Measurements from ENCODE around the gene PLN. TPM values are rescaled to one million over a fixed set of nuclear protein-coding genes. Genes with fewer than 3 reads are reported as not detected.

PLN gene
- total RNA-seq, 1 donor, result not detected

DNA sequence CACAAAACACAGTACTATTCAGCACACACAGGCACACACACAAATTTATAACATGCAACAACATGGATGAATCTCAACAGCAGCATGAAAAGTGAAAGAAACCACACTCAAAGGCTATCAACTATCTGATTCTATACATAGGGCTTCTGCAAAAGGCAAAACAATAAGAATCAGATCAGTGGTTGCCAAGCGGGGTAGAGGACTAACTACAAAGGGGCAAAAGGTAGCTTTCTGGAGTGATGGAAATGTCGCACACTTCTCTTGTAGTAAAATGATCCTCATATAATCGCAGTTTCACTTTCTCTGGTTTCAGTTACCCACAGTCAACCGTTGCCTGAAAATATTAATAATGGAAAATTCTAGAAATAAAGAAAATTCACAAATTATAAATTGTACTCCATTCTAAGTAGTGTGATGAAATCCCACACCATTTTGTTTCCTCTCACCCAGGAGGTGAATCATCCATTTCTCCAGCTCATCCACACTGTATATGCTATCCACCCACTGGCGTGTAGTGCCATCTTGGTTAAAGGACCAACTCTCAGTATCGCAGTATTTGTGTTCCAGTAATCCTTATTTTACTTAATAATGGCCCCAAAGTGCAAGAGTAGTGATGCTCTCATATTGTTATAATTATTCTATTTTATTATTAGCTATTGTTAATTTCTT is 12.8 kb upstream of the PLN start:
- DNase-seq (ENCODE audit: low read depth in 2 of 3, low spot score in 2 of 3), result no peak

DNA sequence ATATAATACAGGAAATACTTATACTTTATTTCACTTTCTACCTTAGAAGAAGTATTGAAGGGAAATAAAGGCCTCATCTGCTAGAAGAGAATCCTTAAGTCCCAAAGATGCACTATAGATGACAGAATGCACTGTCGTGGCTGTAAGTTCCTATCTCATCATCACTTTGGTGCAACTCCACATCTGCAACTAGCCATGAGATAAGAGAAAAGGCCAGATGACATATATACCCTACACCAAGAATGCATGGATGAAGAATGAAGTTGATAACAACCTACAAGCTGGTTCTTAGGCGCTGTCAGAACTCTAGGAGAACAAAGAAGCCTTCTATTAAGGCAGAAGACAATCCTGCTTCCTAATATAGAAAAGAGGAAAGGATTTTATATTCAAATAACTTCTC is 11.6 kb upstream of the PLN start:
- no peak for DNase-seq (ENCODE audit: low read depth in 2 of 3, low spot score in 2 of 3)

DNA sequence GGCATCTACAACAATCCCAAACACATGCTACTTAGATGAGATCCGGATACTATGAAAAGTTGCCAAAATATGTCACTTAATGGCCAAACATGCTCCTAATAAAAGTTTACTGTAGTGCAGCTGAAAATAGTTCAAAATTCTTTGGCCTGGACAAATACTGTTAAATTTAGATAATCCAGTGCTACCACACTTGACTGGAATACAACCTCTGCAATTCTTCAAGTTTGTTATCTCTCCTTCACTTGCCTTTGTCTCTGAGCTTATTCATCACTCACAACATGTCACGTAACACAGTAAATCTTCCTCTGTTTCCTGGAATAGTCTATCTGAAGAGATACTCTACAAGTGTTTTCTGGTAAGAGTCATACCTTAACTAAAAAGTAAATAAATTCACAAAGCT is 10.5 kb upstream of the PLN start:
- no peak for DNase-seq (ENCODE audit: low read depth in 2 of 3, low spot score in 2 of 3)

DNA sequence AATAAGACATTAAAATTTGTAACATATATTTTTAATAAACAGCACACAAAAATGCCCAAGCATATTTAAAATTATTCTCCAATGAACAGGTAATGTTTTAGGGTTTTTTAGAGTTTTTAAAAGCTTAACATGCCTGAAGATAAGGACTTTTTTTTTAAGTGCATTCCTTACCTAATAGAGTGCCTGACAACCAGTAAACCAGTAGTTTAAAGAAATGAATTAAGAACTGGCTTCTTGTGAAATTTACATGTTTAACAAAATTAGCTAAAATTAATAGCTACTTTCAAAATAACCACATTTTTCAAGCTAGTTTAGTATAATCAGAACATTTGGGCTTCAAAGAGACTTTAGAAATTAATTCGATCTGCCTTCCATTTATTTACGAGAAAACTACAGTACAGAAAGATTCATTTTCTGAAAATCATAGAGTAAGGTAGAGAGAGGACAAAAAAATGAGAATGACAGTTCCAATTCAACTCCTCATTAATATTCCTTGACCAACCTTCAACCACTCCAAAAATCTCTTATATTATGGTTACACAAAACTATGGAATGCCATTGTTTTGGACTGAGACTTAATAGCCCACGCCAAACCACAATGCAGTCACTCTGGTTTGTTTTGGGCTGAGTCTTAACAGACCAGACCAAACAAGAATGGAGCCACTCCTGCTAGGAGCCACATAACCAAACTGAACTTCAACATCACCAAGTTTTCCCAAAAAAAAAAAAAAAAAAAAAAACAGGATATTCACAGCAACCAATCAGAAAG is 5.7 kb upstream of the PLN start:
- DNase-seq (ENCODE audit: low read depth in 2 of 3, low spot score in 2 of 3), result no peak

DNA sequence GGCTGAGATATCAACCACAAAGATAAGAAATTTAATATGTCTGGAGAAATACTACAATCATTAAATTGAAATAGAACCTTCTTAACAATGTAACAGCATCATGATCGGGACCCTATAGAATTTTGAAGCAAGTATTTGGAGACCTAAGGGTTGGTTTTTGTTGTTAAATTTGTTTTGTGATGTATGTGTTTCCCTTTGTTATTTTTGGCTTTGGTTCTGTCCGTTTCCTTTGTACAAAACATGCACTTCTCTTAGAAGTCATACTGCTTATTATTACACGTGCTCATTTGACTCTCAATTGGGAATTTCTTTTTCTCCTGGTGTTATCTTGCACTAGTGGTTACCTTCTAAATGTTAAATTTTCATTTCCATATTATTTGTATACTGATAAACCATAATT is 4.0 kb upstream of the PLN start:
- no peak for DNase-seq (ENCODE audit: low read depth in 2 of 3, low spot score in 2 of 3)

DNA sequence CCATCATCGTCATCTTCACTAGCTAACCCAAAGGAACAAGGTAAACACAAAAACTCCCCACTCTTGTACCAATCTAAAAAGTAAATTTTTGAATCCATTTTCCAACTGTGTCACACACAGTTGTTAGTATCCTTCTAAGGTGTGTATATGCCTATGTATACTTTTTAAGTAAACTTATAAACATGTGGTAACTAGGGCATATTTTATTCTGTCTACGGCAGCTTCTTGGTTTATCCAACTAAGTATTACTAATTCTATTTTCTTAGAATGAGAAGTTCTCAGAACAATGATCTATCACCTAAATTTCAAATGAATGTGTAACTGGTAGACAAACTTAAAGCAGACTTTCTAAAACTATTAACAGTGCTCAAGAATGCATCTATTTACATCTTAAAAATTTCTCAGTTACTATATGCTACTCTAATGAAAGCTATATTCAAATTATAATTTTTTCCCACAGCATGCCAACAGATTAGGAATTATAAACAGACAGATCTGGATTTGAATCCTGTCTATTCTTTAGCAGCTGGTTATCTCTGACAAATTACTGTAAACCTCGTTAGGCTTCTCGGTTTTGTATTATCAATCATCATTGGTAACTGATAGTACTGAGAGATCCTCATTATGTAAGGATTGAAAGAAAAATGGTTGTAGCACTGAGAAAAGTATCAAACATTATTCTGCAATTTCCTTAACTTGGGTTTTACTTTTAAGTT is 1.8 kb upstream of the PLN start:
- DNase-seq (ENCODE audit: low read depth in 2 of 3, low spot score in 2 of 3), result no peak

DNA sequence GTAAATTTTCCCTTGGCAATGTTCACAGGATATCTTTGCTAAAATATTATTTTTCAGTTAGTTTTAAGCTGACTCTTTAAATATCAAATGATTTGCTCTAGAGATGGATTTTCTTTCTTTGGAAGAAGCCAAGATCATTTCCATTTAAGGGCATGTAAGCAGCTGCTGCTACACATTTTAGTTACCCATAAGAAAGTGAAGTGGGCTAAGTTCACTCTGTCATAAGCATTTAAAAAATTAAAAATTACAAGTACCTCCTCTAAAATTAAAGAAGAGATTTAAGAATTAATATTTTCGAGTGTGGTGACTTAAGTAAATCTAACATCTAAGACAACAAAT is 1.2 kb upstream of the PLN start:
- DNase-seq (ENCODE audit: low read depth in 2 of 3, low spot score in 2 of 3), result no peak

DNA sequence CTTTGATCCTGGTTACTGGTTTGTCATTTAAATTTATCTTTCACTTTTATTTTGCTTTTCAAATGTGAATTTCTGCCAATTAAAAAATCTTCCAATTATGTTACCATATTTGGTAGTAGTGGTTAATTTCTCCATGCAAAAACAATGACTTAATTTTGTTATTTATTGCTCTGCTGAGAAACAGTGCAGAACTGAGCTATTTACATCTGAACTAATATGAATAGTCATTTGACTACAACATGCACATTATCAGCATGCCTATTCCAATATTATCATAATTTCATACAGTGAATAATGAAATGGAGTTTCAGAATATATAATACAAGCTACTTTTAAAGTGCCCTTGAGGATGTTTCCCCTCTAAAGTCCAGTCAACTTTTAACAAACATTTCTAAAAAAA is 517 bp downstream of the PLN start:
- no peak for DNase-seq (ENCODE audit: low read depth in 2 of 3, low spot score in 2 of 3)

DNA sequence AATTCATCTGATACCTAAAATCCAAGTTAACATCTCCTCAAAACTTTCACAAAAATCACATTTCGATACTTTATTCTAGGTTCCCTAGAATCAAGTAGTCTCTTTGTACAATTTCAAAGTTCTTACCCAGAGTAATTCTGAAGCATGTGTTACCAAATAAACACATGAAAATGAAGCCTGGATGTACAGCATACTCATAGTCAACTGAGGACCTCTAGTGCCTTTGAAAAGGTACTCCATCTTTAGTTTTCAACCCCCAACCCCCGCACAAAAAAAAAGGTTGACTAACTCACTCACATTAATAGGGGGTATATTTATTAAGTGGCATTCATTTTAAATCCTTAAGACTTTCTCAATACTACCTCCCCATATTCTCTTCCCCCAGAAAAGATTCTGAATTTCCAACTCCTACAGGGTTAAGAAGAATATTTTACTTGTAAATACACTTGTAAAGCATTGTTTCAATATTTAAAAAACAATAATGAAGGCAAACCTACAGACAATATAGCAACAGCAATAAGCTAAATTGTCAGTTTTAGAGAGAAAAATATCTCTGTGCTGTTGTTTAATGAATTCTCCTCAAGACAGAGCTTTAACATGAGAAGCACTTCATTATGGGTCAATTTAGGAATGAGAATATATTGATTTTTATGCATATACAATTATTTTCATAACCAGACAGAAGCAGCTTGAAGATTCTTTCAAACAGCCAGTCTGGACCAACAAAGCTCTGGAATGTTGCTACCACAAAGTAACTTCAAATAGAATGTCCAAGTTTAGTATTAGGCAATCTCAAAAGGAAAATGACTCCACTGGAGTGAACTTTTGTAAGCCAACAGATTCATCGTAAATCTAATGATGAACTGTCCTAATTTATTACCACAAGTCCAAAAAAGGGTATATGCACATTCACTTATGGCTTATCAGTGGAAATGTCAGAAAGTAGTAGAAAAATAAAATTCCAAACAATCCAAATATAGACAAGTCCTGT is 3.3 kb downstream of the PLN start:
- DNase-seq (ENCODE audit: low read depth in 2 of 3, low spot score in 2 of 3), result peak in 2 of 3 donors; percentile 39 to 65

DNA sequence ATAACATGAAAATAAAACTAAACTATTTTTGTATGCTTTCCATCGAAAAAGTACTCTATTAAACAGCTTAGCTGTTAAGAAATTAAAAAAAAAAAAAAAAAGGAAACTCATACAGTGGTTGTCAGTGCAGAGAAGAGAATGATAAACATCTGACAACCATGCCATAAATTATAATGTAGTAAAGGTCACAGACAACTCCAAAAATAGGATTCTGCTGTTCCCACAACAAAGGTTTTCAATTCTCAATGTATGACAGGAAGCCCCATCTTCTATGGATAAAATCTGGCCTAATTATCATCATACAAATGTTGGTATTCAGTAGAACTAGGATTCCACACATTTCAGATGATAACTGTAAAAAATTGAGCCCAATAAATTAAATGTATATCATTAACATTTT is 5.0 kb downstream of the PLN start:
- no peak for DNase-seq (ENCODE audit: low read depth in 2 of 3, low spot score in 2 of 3)

DNA sequence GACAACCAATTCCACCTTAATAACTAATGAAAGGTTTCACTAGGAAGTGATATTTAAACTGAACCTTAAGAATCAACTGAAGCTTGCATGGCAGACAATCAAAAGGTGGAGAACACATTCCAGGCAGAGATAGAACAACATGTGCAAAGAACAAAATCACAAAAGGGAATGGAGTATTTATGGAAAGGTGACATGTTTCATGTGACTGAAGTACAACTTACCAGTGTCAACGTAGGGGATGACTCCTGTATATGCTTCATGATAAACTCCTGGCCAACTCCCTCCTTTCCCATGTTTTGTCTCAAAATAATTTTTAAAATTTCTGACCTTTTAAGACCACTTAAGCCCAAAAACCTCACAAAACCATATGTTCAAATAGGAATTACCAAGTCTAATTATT is 6.6 kb downstream of the PLN start:
- no peak for DNase-seq (ENCODE audit: low read depth in 2 of 3, low spot score in 2 of 3)

DNA sequence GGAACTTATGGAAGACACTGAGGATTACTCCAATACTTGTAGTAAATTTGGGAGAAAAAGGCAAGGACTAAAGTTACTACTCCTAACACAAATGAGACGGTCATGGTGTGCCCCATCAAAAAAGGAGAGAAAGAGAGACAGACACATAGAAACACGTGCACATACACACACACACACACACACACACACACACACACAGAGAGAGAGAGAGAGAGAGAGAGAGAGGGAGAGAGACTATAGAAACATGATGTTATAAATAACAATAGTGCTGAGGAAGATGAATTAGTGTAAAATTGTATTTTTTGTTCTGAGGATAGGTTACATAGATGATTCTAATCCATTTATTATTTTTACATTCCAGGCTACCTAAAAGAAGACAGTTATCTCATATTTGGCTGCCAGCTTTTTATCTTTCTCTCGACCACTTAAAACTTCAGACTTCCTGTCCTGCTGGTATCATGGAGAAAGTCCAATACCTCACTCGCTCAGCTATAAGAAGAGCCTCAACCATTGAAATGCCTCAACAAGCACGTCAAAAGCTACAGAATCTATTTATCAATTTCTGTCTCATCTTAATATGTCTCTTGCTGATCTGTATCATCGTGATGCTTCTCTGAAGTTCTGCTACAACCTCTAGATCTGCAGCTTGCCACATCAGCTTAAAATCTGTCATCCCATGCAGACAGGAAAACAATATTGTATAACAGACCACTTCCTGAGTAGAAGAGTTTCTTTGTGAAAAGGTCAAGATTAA is 10.5 kb downstream of the PLN start:
- peak; percentile 19 to 49 (median 23) for DNase-seq (ENCODE audit: low read depth in 2 of 3, low spot score in 2 of 3)

DNA sequence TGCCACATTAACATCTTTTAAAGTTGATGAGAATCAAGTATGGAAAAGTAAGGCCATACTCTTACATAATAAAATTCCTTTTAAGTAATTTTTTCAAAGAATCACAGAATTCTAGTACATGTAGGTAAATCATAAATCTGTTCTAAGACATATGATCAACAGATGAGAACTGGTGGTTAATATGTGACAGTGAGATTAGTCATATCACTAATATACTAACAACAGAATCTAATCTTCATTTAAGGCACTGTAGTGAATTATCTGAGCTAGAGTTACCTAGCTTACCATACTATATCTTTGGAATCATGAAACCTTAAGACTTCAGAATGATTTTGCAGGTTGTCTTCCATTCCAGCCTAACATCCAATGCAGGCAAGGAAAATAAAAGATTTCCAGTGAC is 11.6 kb downstream of the PLN start:
- DNase-seq (ENCODE audit: low read depth in 2 of 3, low spot score in 2 of 3), result no peak

DNA sequence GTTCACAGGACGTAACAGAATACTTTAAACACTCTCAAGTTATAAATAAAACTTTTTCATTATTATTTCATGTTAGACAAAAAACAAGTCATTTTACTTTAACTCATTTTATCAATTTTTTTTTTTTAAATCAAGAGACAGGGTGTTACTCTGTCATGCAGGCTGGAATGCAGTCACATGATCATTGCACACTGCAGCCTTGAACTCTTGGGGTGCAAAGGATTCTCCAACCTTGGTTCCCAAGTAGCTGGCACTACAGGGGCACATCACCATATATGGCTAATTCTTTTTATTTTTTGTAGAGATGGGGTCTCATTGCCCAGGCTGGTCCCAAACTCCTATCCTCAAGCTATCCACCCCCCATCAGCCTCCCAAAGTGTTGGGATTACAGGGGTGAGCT is 14.2 kb downstream of the PLN start:
- no peak for DNase-seq (ENCODE audit: low read depth in 2 of 3, low spot score in 2 of 3)

DNA sequence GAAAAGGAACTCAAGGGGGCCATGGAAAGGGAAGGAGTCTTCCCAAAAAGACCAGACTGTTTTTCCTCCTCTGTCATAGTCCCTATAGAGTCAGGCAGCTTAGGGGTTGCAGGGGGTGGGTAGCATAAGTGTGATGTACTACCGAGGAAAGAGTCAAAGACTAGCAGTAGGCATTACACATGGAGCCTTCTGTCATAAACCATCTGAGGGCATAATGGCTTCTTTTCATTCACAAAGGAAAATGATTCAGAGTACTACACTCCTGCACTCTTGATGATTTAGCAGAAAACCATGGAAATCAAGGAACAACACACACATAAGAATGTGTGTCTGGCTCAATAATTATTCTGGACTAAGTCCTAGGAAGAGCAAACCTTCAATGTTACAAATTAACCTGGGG is 14.9 kb downstream of the PLN start:
- DNase-seq (ENCODE audit: low read depth in 2 of 3, low spot score in 2 of 3), result no peak

DNA sequence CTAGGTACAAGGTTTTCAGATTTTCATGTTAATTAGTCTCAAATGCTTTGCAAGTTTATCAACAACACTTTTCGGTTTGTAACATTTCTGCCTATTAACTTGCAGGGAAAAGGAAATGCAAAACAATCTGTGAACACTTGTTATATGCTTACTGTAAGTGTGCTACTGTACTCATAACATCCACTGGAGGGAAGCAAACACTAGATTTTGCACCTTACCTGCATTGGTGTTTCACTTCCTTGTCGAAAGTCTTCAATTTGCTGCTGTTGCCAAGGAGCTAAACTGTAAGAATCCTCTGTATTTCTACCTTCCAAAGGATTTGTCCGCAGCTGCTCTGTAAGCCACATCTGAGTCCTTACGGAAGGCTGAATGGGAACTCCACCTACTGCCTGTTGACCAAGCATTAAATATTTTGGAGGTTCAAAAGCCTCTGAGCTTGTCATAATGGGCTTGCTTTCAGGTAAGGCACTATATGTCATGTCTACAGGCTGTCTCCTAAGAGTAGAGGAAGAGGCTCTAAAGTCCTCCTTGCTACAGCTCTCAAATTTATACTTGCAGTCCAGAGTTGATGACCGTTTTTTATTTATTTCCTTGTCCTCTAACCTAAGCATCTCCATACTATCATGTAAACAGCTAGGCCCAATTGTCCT is 17.3 kb downstream of the PLN start:
- DNase-seq (ENCODE audit: low read depth in 2 of 3, low spot score in 2 of 3), result peak; percentile 23 to 72 (median 29)

DNA sequence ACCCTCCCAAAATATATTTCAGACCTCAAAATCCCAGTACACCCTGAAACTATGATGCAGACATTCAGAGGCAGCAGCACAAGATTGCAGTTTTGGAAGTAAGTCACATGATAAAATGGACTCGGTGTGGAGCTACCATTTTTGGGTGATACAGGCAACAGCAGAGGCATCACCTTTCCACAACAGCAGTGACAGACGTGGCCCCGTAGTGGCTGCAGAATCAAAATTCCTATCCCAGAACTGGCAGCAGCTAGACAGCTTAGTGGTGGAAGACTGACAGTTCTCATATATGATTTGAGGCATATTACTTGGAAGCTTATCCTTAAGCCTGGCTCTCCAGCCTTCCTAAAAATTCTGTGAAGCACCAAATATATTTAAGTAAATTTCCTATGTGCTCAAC is 19.9 kb downstream of the PLN start:
- no peak for DNase-seq (ENCODE audit: low read depth in 2 of 3, low spot score in 2 of 3)

DNA sequence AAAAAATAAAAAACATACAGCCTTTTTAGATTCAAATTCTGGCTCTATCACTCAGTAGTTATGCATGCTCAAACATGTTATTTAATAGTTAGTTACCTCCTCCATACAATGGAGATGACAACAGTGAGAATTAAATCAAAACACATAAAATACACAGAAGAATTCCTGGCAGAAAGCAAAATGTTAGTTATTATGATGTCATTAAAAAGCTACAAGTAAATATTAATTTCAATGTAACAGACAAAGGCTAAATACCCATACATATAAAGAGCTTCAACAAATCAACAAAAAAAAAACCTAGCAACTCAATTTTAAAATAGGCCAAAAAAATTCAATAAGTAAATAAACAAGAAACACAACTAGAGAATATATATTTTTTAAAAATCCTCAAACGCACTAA is 21.4 kb downstream of the PLN start:
- DNase-seq (ENCODE audit: low read depth in 2 of 3, low spot score in 2 of 3), result no peak

DNA sequence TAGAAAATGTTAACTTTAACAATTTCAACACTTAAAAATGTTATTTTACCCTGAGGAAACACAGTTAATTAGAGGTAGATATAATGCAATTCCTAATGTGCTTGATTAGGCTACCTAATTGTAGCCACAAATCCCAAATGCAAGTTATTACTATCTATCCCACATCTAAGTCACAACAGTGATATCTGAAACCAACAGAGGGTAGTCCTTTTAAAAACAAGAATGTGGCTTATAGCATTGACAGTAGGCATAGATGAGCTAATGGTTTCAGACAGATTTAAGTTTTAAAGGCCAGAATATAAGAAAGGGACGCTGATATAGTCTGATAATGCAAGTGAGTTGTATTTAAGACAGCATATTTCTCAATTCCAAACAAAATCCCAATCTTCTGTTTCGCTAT is 23.0 kb downstream of the PLN start:
- DNase-seq (ENCODE audit: low read depth in 2 of 3, low spot score in 2 of 3), result no peak

Data from hematopoietic multipotent progenitor cell (in vitro differentiated cells).